Measurements from ENCODE around the gene EXO1. TPM values are rescaled to one million over a fixed set of nuclear protein-coding genes. Genes with fewer than 3 reads are reported as not detected.

Gene EXO1
- total and polyA plus RNA-seq, 2 donors (not counting 3 experiments of a cell fraction or from before 2014, with no cell fraction given) = 4.1 to 23.5 TPM

GRCh38 chr1:241881440-241881839, 33.4 kb downstream of the EXO1 start:
- CTCF ChIA-PET = interaction anchor here (0.6 to 1.6 kb wide), 3 partner anchors 9 to 270 kb away, joined by 3 to 7 read pairs (median 3); no protein-coding TSS in a partner anchor
- dilution Hi-C loops (cut with MboI; ENCODE audit: extremely low pct_ligation_motif_present, low sequenced_read_pairs) (no loop called here), intact Hi-C loops (cut with micrococcal nuclease) (no loop called here)
- H3K27ac ChIP-seq (ENCODE audit: insufficient read depth, low read depth, low read length) = no peak overlapping the region
- TF ChIP-seq POLR2A (IDR thresholded peaks at IDR 0.05; ENCODE audit: low read depth, low read length) (no peak), MYC (IDR thresholded peaks at IDR 0.05; ENCODE audit: low read depth, low read length) (no peak), FOS (IDR thresholded peaks at IDR 0.05; ENCODE audit: borderline replicate concordance, insufficient read depth, low read length) (no peak), CTCF (IDR thresholded peaks at IDR 0.05; ENCODE audit: extremely low read depth in 1 of 2, insufficient read depth in 1 of 2, low read depth in 1 of 2, low read length in 2 of 2) (no peak), JUN (IDR thresholded peaks at IDR 0.05; ENCODE audit: borderline replicate concordance, insufficient read depth, insufficient read length, low read depth) (no peak), POLR2AphosphoS5 (IDR thresholded peaks at IDR 0.05; ENCODE audit: insufficient read depth, low read depth, low read length) (no peak), MAX (IDR thresholded peaks at IDR 0.05; ENCODE audit: insufficient read depth, insufficient read length) (no peak), EZH2 (IDR thresholded peaks at IDR 0.05; ENCODE audit: borderline replicate concordance, low read depth, low read length, severe bottlenecking) (no peak), GATA2 (IDR thresholded peaks at IDR 0.05; ENCODE audit: insufficient read depth, insufficient read length, low read depth, low read length) (no peak)
- H3K4me3 ChIP-seq (replicated peaks in 1 of 3; ENCODE audit: insufficient read depth in 1 of 3, low read depth in 1 of 3, low read length in 3 of 3) = no peak overlapping the region
- no peaks in the 10 kb centered on the region for H3K9me3 ChIP-seq (replicated peaks; ENCODE audit: control insufficient read depth, insufficient read depth, low read length)
- no peak overlapping the region for H2AFZ ChIP-seq (ENCODE audit: low read depth, low read length)
- no peak for DNase-seq (ENCODE audit: low read depth, low spot score)
- no peak overlapping the region for H3K4me2 ChIP-seq (ENCODE audit: insufficient read depth, low read length)
- BruUV-seq (replicated peaks) = no TSS peak
- no peaks in the 10 kb centered on the region for H3K36me3 ChIP-seq (ENCODE audit: control insufficient read depth in 2 of 2, extremely low read depth in 1 of 2, insufficient read depth in 2 of 2, low read length in 2 of 2)
- H3K9ac ChIP-seq (replicated peaks; ENCODE audit: extremely low read depth, insufficient read depth, low read length) = no peak overlapping the region
- POLR2A ChIA-PET = no interaction called here
- no peaks in the 10 kb centered on the region for H3K9me1 ChIP-seq (replicated peaks; ENCODE audit: control insufficient read depth, extremely low read depth, insufficient read depth, low read length)
- no peaks in the 10 kb centered on the region for H3K27me3 ChIP-seq (ENCODE audit: control insufficient read depth in 2 of 2, insufficient read depth in 2 of 2, low read length in 2 of 2)
- no peaks in the 10 kb centered on the region for H3K79me2 ChIP-seq (ENCODE audit: control insufficient read depth, insufficient read depth, low read length)
- no peaks in the 10 kb centered on the region for H3K4me1 ChIP-seq (ENCODE audit: control insufficient read depth, extremely low read depth, insufficient read depth, low read length)
- FAIRE-seq = no peak
- H4K20me1 ChIP-seq (replicated peaks; ENCODE audit: control insufficient read depth, extremely low read depth, insufficient read depth, low read length) = no peaks in the 10 kb centered on the region
